ENCODE measurements around the gene TSC22D3. TPM values are rescaled to one million over a fixed set of nuclear protein-coding genes. Genes with fewer than 3 reads are reported as not detected.

Gene TSC22D3
- total and polyA plus RNA-seq, 2 experiments from 2014 or later, result 455 to 647 TPM

- H3K4me3 ChIP-seq, result no peak overlapping the region
- TF ChIP-seq, protein P1, sequence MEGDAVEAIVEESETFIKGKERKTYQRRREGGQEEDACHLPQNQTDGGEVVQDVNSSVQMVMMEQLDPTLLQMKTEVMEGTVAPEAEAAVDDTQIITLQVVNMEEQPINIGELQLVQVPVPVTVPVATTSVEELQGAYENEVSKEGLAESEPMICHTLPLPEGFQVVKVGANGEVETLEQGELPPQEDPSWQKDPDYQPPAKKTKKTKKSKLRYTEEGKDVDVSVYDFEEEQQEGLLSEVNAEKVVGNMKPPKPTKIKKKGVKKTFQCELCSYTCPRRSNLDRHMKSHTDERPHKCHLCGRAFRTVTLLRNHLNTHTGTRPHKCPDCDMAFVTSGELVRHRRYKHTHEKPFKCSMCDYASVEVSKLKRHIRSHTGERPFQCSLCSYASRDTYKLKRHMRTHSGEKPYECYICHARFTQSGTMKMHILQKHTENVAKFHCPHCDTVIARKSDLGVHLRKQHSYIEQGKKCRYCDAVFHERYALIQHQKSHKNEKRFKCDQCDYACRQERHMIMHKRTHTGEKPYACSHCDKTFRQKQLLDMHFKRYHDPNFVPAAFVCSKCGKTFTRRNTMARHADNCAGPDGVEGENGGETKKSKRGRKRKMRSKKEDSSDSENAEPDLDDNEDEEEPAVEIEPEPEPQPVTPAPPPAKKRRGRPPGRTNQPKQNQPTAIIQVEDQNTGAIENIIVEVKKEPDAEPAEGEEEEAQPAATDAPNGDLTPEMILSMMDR (IDR thresholded peaks at IDR 0.05; ENCODE audit: poor library complexity), result no peak
- TF ChIP-seq EZH2 (IDR thresholded peaks at IDR 0.05; ENCODE audit: borderline replicate concordance), result no peak
- no peak for TF ChIP-seq EZH2phosphoT487 (IDR thresholded peaks at IDR 0.05; ENCODE audit: low read depth, severe bottlenecking, unreplicated experiment)
- 97% methylated on average over 8 of the region's 8 CpGs for WGBS (ENCODE audit: low lambda C conversion rate, missing lambda C conversion rate)
- no peaks in the 10 kb centered on the region for H3K9me3 ChIP-seq (ENCODE audit: low read depth)
- H3K79me2 ChIP-seq, result peaks cover 52% of the 10 kb centered on the region
- peaks cover 45% of the 10 kb centered on the region for H3K4me1 ChIP-seq (ENCODE audit: insufficient read depth)
- no peak overlapping the region for H3K27ac ChIP-seq
- no peaks in the 10 kb centered on the region for H3K27me3 ChIP-seq
- no peak overlapping the region for H3K4me2 ChIP-seq
- H4K20me1 ChIP-seq (ENCODE audit: insufficient read depth, poor library complexity, severe bottlenecking), result no peaks in the 10 kb centered on the region
- no peak for DNase-seq (ENCODE audit: low spot score)
- no peaks in the 10 kb centered on the region for H3K9me2 ChIP-seq (replicated peaks; ENCODE audit: insufficient read depth)
- H2AFZ ChIP-seq, result no peak overlapping the region
- H3K36me3 ChIP-seq (replicated peaks; ENCODE audit: insufficient read depth, low read depth), result no peaks in the 10 kb centered on the region
Measured at GRCh38 chrX:107738768-107739167, 36.8 kb downstream of the TSC22D3 start.

DNA sequence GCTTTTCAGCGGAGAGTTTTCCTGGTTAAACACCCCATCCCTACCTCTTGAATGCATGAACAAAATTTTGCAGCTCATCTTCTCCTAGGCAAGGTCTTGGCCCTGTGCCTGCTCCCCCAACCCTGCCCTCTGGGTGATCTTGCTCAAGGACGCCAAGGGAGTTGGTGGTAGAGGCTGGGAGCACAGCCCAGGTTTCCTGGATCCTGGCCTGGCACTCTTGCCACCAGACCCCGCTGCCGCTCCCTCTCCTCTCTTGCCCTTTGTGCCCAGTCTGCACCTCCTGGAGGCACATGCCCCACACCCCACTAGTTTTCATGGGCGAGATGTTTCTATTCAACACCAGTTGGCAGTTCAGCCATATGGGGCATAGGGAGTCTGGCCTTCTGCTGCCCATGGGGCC is 37.3 kb downstream of the TSC22D3 start:
- Histone ChIP-seq H3K27ac (no peak overlapping the region), H3K79me2 (peaks cover 47% of the 10 kb centered on the region)
- no peak for TF ChIP-seq EZH2 (IDR thresholded peaks at IDR 0.05; ENCODE audit: borderline replicate concordance)
- TF ChIP-seq, protein P1 (IDR thresholded peaks at IDR 0.05; ENCODE audit: poor library complexity), result no peak

DNA sequence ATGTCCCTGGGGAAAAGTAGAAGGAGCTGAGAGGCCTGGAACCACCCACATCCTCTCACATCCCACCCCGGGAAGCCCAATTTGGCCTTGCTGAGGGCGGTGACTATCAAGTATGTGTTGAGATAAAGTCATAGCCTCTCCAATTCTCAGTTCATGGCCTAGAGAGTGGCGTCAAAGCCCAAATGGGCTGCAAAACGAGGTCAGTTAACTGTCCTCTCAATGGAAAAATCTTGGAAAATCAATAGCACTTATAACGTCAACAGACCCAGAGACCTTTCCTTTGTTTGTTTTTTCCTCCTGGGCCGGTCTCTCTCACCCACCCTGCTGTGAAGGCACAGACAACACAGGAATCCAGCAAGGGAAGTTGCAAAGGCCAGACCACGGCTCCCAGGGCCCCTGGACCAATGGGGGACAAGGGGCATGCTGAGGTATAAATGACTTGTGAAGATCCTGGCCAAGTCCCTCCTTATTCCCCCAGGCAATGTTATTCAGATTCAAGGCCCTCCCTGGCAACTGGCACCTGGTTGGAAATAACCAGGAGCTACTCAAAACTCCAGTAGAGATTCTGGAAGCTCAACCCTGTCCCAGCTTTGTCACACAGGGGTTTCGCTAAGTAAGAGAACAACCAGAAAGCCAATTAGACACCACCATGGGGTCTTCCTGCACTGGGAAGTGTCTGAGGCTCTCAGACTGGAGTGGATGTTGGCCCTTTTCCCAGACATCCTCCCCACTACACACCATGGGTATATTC is 38.6 kb downstream of the TSC22D3 start:
- Histone ChIP-seq H3K36me3 (replicated peaks; ENCODE audit: insufficient read depth, low read depth) (no peaks in the 10 kb centered on the region), H3K4me3 (no peak overlapping the region), H3K9me3 (ENCODE audit: low read depth) (no peaks in the 10 kb centered on the region), H3K4me1 (ENCODE audit: insufficient read depth) (peaks cover 37% of the 10 kb centered on the region), H2AFZ (no peak overlapping the region), H3K79me2 (peaks cover 44% of the 10 kb centered on the region), H3K9me2 (replicated peaks; ENCODE audit: insufficient read depth) (no peaks in the 10 kb centered on the region), H4K20me1 (ENCODE audit: insufficient read depth, poor library complexity, severe bottlenecking) (no peaks in the 10 kb centered on the region), H3K27ac (peak overlapping the region; percentile 47), H3K27me3 (no peaks in the 10 kb centered on the region), H3K4me2 (no peak overlapping the region)
- WGBS (ENCODE audit: low lambda C conversion rate, missing lambda C conversion rate), result 50% methylated on average over 8 of the region's 8 CpGs
- TF ChIP-seq, protein P1 (IDR thresholded peaks at IDR 0.05; ENCODE audit: poor library complexity), result no peak
- no peak for TF ChIP-seq EZH2 (IDR thresholded peaks at IDR 0.05; ENCODE audit: borderline replicate concordance)
- no peak for TF ChIP-seq EZH2phosphoT487 (IDR thresholded peaks at IDR 0.05; ENCODE audit: low read depth, severe bottlenecking, unreplicated experiment)
- no peak for DNase-seq (ENCODE audit: low spot score)

More for the DNA sequence above, 37.3 kb downstream of the TSC22D3 start:
- Histone ChIP-seq H3K9me2 (replicated peaks; ENCODE audit: insufficient read depth) (no peaks in the 10 kb centered on the region), H4K20me1 (ENCODE audit: insufficient read depth, poor library complexity, severe bottlenecking) (no peaks in the 10 kb centered on the region), H3K9me3 (ENCODE audit: low read depth) (no peaks in the 10 kb centered on the region), H3K36me3 (replicated peaks; ENCODE audit: insufficient read depth, low read depth) (no peaks in the 10 kb centered on the region), H3K27me3 (no peaks in the 10 kb centered on the region), H2AFZ (no peak overlapping the region), H3K4me2 (no peak overlapping the region), H3K4me1 (ENCODE audit: insufficient read depth) (peaks cover 41% of the 10 kb centered on the region), H3K4me3 (no peak overlapping the region)
- DNase-seq (ENCODE audit: low spot score), result no peak
- 97% methylated on average over 5 of the region's 5 CpGs for WGBS (ENCODE audit: low lambda C conversion rate, missing lambda C conversion rate)

Measured in hepatocyte (in vitro differentiated cells).